GM03348 (cell line): ENCODE data around the gene CELSR3.

ENCODE experiments used
- DNase-seq: peaks from one replicate; pipeline ENCODE4 v3.0.0; 2012; ENCODE audit warnings: low spot score

Gene CELSR3

GRCh38 chr3:48660800-48661400 is 1.8 kb downstream of the CELSR3 start:
- no peak for DNase-seq

GRCh38 chr3:48656841-48657281 is 5.8 kb downstream of the CELSR3 start:
- no peak for DNase-seq

GRCh38 chr3:48656061-48656840 is 6.4 kb downstream of the CELSR3 start:
- DNase-seq: peak; percentile 88

GRCh38 chr3:48655606-48656005 is 7.1 kb downstream of the CELSR3 start:
- DNase-seq: no peak

- DNase-seq: no peak
Measured at GRCh38 chr3:48655063-48655462, 7.6 kb downstream of the CELSR3 start.

GRCh38 chr3:48652923-48653715 is 9.6 kb downstream of the CELSR3 start:
- no peak for DNase-seq

GRCh38 chr3:48651771-48652170 is 10.9 kb downstream of the CELSR3 start:
- no peak for DNase-seq

GRCh38 chr3:48650723-48651122 is 12.0 kb downstream of the CELSR3 start:
- no peak for DNase-seq

GRCh38 chr3:48648188-48648850 is 14.4 kb downstream of the CELSR3 start:
- DNase-seq: no peak

GRCh38 chr3:48647714-48648113 is 15.0 kb downstream of the CELSR3 start:
- DNase-seq: no peak

GRCh38 chr3:48644898-48645760 is 17.6 kb downstream of the CELSR3 start:
- DNase-seq: no peak

GRCh38 chr3:48642605-48643004 is 20.1 kb downstream of the CELSR3 start:
- DNase-seq: no peak

- DNase-seq: no peak
Measured at GRCh38 chr3:48641396-48641795, 21.3 kb downstream of the CELSR3 start.

GRCh38 chr3:48639944-48640606 is 22.6 kb downstream of the CELSR3 start:
- no peak for DNase-seq

- DNase-seq: no peak
Measured at GRCh38 chr3:48637305-48637704, 25.4 kb downstream of the CELSR3 start.

GRCh38 chr3:48636149-48636655 is 26.5 kb downstream of the CELSR3 start:
- no peak for DNase-seq

GRCh38 chr3:48635222-48636021 is 27.3 kb downstream of the CELSR3 start, which contains the start of gene SLC26A6:
TSS of gene SLC26A6 (minus strand) at chr3:48635461. CDS start at chr3:48635393, 68 bp downstream.
- DNase-seq: peak; percentile 100

- peak; percentile 88 for DNase-seq
Measured at GRCh38 chr3:48634661-48635221, 27.9 kb downstream of the CELSR3 start.

GRCh38 chr3:48633743-48634142 is 28.9 kb downstream of the CELSR3 start:
- DNase-seq: no peak
